Caco-2 (cell line): ENCODE results near the gene PAK5. TPM values are rescaled to one million over a fixed set of nuclear protein-coding genes. Genes with fewer than 3 reads are reported as not detected.

Source experiments
- BruUV-seq: library from RNA; stranded (reverse); fragments of 400-500 nt; replicated peaks from 2 replicates; lab custom pipeline; 2021; lab: Mats Ljungman, UMichigan
- CTCF ChIA-PET: fragments of 300-600 bp; sonication (Branson Sonifier 250); formaldehyde crosslinking; loops from one replicate; lab custom pipeline; 2022; ENCODE audit warnings: antibody characterized with exemption; lab: Charles Lee
- POLR2A ChIA-PET: fragments of 300-600 bp; sonication (Branson Sonifier 250); formaldehyde crosslinking; loops from one replicate; lab custom pipeline; 2022; ENCODE audit warnings: antibody characterized with exemption; lab: Charles Lee
- DNase-seq, 2 experiments: peaks; one replicate each; pipeline versions ENCODE4 v3.0.0 to v3.0.0-alpha.2; 2020 to 2022
- H3K27me3 ChIP-seq: replicated peaks from 2 replicates; pipeline ENCODE4 v1.6.0; 2011; ENCODE audit warnings: low read length; ENCODE audit not compliant: control insufficient read depth, insufficient read depth
- H3K36me3 ChIP-seq: 2 replicates; pipeline ENCODE4 v1.5.1; 2011; ENCODE audit warnings: low read length; ENCODE audit not compliant: control insufficient read depth, insufficient read depth
- H3K4me1 ChIP-seq: fragments of 250-450 bp; sonication (Bioruptor Pico); 2 replicates; pipeline ENCODE4 v1.5.1; 2020; ENCODE audit warnings: mild to moderate bottlenecking
- H3K4me3 ChIP-seq: 2 replicates; pipeline ENCODE4 v1.5.1; 2011; ENCODE audit warnings: low read depth, mild to moderate bottlenecking, control low read depth, low read length
- H3K9me3 ChIP-seq: fragments of 250-450 bp; sonication (Bioruptor Pico); 2 replicates; pipeline ENCODE4 v1.5.1; 2020; ENCODE audit warnings: mild to moderate bottlenecking, moderate library complexity
- H3K27ac Mint-ChIP-seq: one replicate; pipeline ENCODE4 v1.8.0; 2022; ENCODE audit warnings: mixed read lengths; ENCODE audit not compliant: unreplicated experiment
- H3K27me3 Mint-ChIP-seq: one replicate; pipeline ENCODE4 v1.8.0; 2022; ENCODE audit warnings: mixed read lengths; ENCODE audit not compliant: insufficient read depth, unreplicated experiment
- H3K36me3 Mint-ChIP-seq: one replicate; pipeline ENCODE4 v1.8.0; 2022; ENCODE audit warnings: mild to moderate bottlenecking, mixed read lengths; ENCODE audit not compliant: insufficient read depth, unreplicated experiment
- H3K4me1 Mint-ChIP-seq: one replicate; pipeline ENCODE4 v1.8.0; 2022; ENCODE audit warnings: low read depth, mixed read lengths; ENCODE audit not compliant: unreplicated experiment
- H3K4me3 Mint-ChIP-seq: one replicate; pipeline ENCODE4 v1.8.0; 2022; ENCODE audit warnings: mild to moderate bottlenecking, moderate library complexity, mixed read lengths; ENCODE audit not compliant: unreplicated experiment
- H3K9me3 Mint-ChIP-seq: one replicate; pipeline ENCODE4 v1.8.0; 2022; ENCODE audit warnings: mixed read lengths; ENCODE audit not compliant: unreplicated experiment
- CTCF ChIP-seq, 2 experiments: fragments of 200-600 bp in 1 of 2; IDR thresholded peaks; 1 replicate in 1 of 2; 2 replicates in 1 of 2; pipeline versions ENCODE4 v1.5.1 to v1.8.0; 2011 to 2022; ENCODE audit warnings: antibody characterized with exemption in 1 of 2, control low read depth in 1 of 2, inconsistent platforms in 1 of 2, low read depth in 1 of 2, low read length in 1 of 2, mild to moderate bottlenecking in 1 of 2, moderate library complexity in 1 of 2; ENCODE audit not compliant: insufficient read depth in 1 of 2, severe bottlenecking in 1 of 2, unreplicated experiment in 1 of 2
- intact Hi-C: fragments of 100-400 bp; cut with micrococcal nuclease; formaldehyde crosslinking; loops from one replicate; pipeline ENCODE4 v1.10.0; 2022; ENCODE audit not compliant: unreplicated experiment
- total RNA-seq: library from RNA; stranded (reverse); gene quantifications from 2 replicates; pipeline ENCODE4 v1.2.3, GENCODE V29; 2022

PAK5 gene
- total RNA-seq, 1 experiment from 2014 or later = not detected

GRCh38 chr20:9794831-9795230 is 44.0 kb downstream of the PAK5 start:
- H3K36me3 ChIP-seq = no peaks in the 10 kb centered on the region
- Mint-ChIP-seq H3K9me3 (no peaks in the 10 kb centered on the region), H3K27me3 (peaks cover 16% of the 10 kb centered on the region), H3K36me3 (no peaks in the 10 kb centered on the region), H3K27ac (no peak overlapping the region), H3K4me1 (no peaks in the 10 kb centered on the region), H3K4me3 (no peak overlapping the region)
- ChIA-PET CTCF (no interaction called here), POLR2A (no interaction called here)
- H3K9me3 ChIP-seq = 0 out of 2 replicates have a peak, but pooled peaks cover 3% of the 10 kb centered on the region
- H3K4me3 ChIP-seq = no peak overlapping the region
- BruUV-seq = no TSS peak
- no peak for DNase-seq
- intact Hi-C loops = no loop called here
- H3K4me1 ChIP-seq = no peaks in the 10 kb centered on the region
- H3K27me3 ChIP-seq = no peaks in the 10 kb centered on the region
- no peak for TF ChIP-seq CTCF (IDR thresholded peaks at IDR 0.05; ENCODE audit: insufficient read depth in 1 of 2, low read depth in 1 of 2, low read length in 1 of 2, severe bottlenecking in 1 of 2, unreplicated experiment in 1 of 2)

DNA sequence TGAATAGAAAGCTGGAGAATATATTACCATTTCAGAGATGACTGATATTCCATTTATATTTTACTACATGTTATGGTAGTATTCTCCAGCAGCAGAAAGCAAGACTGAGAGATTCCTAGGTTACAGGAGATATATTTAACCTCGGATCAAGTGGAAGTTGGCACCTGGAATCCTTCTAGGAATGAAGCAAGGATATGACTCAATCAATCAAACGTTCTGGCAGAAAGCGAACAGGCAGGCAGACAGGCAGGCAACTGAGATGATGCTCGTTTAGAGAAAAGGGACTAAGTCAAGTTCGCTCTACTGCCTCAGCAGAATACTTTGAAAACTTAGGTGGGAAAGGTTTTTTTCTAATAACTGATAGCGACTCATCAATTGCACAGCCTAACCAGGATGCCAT is 46.2 kb downstream of the PAK5 start:
- H3K9me3 ChIP-seq = 0 out of 2 replicates have a peak, but pooled peaks cover 3% of the 10 kb centered on the region
- Mint-ChIP-seq H3K36me3 (no peaks in the 10 kb centered on the region), H3K4me1 (no peaks in the 10 kb centered on the region), H3K9me3 (no peaks in the 10 kb centered on the region), H3K27me3 (peaks cover 11% of the 10 kb centered on the region), H3K4me3 (no peak overlapping the region), H3K27ac (no peak overlapping the region)
- TF ChIP-seq CTCF (IDR thresholded peaks at IDR 0.05; ENCODE audit: insufficient read depth in 1 of 2, low read depth in 1 of 2, low read length in 1 of 2, severe bottlenecking in 1 of 2, unreplicated experiment in 1 of 2) = no peak
- BruUV-seq = no TSS peak
- no peak overlapping the region for H3K4me3 ChIP-seq
- CTCF ChIA-PET = no interaction called here
- H3K27me3 ChIP-seq = no peaks in the 10 kb centered on the region
- POLR2A ChIA-PET = no interaction called here
- no peak for DNase-seq
- intact Hi-C loops = no loop called here
- H3K4me1 ChIP-seq = no peaks in the 10 kb centered on the region
- no peaks in the 10 kb centered on the region for H3K36me3 ChIP-seq

GRCh38 chr20:9789131-9789530 is 49.7 kb downstream of the PAK5 start:
- intact Hi-C loops = no loop called here
- no peak overlapping the region for H3K27ac Mint-ChIP-seq
- H3K27me3 Mint-ChIP-seq = peaks cover 9% of the 10 kb centered on the region
- no peaks in the 10 kb centered on the region for H3K4me1 Mint-ChIP-seq
- H3K36me3 ChIP-seq = no peaks in the 10 kb centered on the region
- ChIA-PET CTCF (no interaction called here), POLR2A (no interaction called here)
- H3K27me3 ChIP-seq = no peaks in the 10 kb centered on the region
- H3K4me3 Mint-ChIP-seq = no peak overlapping the region
- no TSS peak for BruUV-seq
- H3K36me3 Mint-ChIP-seq = no peaks in the 10 kb centered on the region
- DNase-seq = no peak
- H3K4me1 ChIP-seq = no peaks in the 10 kb centered on the region
- no peak overlapping the region for H3K4me3 ChIP-seq
- H3K9me3 Mint-ChIP-seq = no peaks in the 10 kb centered on the region
- TF ChIP-seq CTCF (IDR thresholded peaks at IDR 0.05; ENCODE audit: insufficient read depth in 1 of 2, low read depth in 1 of 2, low read length in 1 of 2, severe bottlenecking in 1 of 2, unreplicated experiment in 1 of 2) = no peak
- no peaks in the 10 kb centered on the region for H3K9me3 ChIP-seq
